Loucy (cell line): ENCODE results near the gene INAFM2.

Experiments
- EZH2phosphoT487 ChIP-seq: fragments of 200-600 bp; IDR thresholded peaks from 2 replicates; pipeline ENCODE4 v1.6.1; 2018; ENCODE audit warnings: antibody characterized with exemption, mild to moderate bottlenecking, moderate library complexity, borderline replicate concordance
- TF ChIP-seq, protein P1 (sequence below): fragments of 200-600 bp; sonication (generic); conservative IDR thresholded peaks from 2 replicates; pipeline ENCODE4 v1.5.1; 2014; ENCODE audit warnings: mild to moderate bottlenecking, antibody characterized with exemption, low read length

DNA sequence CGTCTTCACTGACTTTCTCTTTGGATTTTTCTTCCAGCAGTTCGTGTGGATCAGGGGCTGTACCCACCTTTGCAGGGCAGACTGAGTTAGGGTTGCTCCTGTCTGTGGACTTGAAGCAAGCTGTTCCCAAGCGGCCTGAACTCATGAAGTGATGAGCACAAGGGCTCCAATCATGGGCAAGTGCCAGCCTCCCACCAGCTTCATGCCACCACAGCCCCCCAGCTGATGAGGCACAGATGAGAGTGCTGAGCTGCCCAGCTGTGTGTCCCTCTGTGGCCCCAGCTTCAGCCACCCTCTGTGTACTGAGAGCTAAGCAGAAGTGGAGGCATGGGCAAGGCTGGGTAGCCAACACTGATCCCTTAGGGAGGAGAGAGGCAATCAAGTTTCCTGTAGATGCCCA, 12.5 kb upstream of the INAFM2 start:
- TF ChIP-seq, protein P1, sequence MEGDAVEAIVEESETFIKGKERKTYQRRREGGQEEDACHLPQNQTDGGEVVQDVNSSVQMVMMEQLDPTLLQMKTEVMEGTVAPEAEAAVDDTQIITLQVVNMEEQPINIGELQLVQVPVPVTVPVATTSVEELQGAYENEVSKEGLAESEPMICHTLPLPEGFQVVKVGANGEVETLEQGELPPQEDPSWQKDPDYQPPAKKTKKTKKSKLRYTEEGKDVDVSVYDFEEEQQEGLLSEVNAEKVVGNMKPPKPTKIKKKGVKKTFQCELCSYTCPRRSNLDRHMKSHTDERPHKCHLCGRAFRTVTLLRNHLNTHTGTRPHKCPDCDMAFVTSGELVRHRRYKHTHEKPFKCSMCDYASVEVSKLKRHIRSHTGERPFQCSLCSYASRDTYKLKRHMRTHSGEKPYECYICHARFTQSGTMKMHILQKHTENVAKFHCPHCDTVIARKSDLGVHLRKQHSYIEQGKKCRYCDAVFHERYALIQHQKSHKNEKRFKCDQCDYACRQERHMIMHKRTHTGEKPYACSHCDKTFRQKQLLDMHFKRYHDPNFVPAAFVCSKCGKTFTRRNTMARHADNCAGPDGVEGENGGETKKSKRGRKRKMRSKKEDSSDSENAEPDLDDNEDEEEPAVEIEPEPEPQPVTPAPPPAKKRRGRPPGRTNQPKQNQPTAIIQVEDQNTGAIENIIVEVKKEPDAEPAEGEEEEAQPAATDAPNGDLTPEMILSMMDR: no peak
- TF ChIP-seq EZH2phosphoT487: no peak
